Measurements from ENCODE around the gene DMBX1.

DMBX1 gene

DNA sequence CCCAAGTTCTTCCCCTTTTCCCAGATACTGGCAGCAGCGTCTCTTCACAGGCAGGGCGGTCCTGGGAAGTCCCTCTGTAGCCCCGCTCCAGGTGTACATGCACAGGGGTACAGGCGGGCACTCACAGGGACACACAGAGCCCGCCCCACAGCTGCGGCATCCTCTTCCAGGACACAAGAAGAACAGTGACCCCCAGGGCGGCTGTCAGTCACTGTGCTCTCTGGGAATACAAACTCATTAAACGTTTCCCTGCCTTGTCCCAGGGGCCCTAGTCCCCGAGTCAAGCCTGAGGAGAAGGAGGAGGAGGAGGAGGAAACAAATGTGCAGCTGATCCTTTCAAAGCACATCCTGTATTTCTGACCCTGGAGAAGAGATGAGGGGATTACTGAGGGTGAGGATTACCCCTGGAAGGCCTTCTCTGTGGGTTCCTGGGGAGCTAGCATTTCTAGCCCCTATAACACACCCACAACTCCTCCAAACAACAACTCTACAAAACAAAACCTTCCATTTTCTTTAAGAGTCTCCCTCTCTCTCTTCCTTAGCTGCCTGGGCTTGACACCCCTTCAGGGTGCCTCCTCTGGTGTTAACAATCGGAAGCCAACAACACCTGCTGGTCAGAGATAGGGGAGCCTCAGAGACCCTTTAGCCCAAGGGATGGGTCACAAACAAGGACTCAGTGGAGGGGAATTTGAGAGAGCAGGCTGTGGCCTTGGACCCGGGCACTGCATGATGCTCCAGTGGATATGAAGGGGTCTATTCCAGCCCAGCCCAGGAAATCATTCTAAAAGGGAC lies 28.4 kb upstream of the DMBX1 start:
- FAIRE-seq: no peak

DNA sequence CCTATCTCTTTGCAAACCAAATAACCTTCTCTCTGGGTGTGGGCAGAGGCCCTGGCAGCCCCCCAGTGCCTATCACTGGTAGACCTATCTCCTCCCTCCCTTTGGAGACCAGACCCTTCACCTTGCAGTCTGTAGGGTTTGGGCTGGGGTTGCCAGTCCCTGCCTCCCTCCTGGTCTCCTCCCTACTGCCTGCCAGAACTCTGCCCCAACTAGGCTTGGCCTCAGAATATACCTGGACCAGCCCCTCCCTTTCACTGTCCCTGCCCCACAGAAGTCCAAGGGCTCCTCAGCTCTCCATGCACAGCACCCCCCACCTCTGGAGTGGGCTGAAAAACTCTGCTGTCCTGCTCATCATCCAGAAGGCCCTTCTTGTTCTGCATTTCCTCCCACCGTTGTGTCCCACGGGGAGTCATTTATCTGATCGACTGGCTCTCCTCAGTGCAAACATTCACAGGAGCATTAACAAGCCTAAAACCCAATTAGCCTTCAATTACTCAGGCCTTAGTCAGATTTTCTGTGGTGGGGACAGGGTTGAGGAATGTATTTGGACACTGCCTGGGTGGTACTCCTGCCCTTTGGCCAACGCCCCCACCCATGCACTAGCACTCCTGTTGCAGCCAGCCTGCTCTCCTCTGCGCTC lies 27.7 kb upstream of the DMBX1 start:
- no peak for FAIRE-seq

DNA sequence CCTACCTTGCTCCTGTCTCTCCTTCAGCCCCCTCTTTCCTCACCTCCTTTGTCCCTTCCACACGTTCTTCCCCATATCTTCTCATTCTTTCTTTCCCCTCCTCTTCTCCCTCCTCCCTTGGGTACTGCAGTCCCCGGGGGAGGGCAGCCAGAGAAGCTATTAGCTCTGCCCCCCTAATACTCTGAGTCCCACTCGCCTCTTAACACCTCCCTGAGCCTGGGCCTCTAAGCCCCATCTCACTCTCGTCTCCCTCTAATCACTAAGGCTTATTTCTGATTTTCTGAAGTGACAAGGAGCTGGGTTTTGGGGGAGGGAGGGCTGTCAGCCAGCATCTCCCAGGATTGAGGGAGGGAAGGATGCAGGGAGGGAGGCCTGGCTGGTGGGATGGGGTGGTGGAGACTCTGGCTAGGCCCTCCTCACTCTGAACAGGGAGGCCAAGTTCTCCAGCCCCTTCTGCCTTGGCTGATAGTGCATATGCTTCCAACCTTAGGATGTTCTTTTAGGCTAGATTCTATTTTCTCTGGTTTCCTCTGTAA lies 25.6 kb upstream of the DMBX1 start:
- FAIRE-seq: no peak

DNA sequence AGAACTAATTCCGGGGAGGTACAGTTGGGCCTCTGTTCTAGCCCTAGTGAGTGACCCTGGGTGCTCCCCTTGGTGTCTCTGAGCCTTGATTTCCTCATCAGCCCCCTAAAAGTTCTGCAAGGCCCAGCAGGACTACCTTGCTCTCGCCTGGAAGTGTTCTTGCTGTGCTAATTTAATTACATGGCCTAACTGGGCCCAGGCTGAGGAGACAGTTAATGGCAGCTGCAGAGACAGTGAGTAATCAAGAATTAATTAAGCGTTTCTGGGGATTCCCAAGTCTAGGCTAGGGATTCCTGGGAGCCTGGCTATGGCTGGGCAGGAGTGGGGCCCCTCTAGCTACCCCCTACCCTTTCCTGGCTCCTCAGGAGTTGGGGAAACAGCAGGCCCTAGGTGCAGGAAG lies 24.7 kb upstream of the DMBX1 start:
- no peak for FAIRE-seq

DNA sequence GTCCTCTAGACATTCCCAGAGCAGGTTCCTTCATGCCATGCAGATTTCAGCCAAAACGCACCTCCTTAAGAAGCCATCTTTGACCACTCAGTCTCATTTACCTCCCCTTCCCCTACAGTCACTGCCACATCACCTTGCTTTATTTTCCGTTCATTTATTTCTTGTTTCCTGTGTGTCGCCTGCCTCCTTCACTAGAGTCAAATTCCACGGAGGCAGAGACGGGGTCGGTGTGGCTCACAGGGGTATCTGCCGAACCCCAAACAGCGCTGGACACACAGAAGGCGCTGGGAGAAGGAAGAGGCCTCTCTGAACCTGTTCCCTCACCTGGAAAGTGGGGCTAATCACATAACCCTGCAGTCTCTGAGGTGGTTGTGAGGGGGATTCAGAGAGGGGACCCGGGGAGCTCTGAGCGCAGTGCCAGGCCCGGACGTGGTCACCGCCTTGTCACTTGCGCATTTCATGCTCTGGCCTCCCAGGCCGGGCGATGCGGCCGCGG lies 23.6 kb upstream of the DMBX1 start:
- FAIRE-seq: no peak

DNA sequence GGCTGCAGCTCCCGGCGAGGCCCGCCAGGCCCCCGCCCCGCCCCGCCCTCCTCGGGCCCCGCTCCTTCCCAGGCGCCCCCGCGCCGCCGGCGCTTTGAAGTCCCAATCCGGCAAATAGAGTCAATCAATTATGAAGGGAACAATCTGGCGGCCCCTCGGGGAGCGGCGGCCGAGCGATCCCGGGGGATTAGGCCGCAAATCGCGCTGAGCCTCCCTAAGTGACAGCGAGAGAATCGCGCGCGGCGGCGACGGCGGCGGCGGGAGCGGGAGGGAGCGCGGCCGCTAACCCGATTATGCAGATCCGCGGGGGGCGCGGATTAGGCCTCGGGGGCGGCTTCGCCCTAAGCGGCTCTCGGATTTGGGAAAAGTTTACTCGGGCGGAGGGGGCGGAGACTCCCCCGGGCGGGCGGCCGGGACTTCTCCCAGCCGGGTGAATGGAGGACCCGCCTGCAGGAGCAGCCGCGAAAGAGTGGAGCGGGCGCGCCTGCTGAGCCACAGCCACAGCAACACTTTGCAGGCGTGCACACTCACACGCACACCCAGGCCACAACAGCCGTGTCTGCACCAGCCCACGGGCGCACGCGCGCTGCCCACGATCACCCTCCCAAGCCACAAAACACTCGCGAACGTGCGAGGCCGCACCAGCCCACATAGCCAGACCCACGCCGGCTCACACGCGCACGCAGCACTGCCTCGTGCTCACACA lies 23.0 kb upstream of the DMBX1 start:
- no peak for FAIRE-seq

DNA sequence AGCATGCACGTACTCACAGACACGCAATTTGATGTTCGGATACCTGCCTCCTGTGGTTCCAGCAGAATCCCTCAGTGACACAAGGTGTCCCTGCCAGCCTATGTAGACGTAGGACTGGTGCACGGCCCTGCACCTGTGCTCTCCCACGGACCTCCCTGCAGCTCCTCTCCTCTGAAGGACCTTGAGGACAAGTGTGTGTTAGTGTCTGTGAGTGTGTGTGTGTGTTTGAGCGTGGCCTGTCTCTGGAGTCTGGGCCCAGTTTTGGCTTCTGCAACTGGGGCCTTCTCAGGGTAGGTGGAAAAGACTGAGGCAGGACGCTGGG lies 22.5 kb upstream of the DMBX1 start:
- no peak for FAIRE-seq

DNA sequence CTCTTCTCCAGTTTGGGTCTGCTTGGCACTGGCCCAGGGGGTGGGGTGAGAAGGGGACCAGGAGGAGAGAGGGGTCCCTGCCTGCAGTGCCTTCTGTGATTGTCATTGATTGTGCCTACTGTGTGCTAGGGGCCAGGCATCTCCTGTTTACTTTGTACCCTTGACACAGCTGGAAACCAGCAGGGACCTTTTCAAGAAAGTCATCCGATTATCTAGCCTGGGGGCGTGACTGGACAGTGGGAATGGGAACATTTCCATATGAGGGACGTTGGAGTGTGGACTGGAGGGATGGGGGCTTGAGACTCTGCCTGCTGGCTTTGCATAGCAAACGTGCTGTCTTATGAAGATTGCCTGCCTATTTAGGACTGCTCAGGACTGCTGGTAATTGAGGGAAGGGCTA lies 19.8 kb upstream of the DMBX1 start:
- FAIRE-seq: no peak

DNA sequence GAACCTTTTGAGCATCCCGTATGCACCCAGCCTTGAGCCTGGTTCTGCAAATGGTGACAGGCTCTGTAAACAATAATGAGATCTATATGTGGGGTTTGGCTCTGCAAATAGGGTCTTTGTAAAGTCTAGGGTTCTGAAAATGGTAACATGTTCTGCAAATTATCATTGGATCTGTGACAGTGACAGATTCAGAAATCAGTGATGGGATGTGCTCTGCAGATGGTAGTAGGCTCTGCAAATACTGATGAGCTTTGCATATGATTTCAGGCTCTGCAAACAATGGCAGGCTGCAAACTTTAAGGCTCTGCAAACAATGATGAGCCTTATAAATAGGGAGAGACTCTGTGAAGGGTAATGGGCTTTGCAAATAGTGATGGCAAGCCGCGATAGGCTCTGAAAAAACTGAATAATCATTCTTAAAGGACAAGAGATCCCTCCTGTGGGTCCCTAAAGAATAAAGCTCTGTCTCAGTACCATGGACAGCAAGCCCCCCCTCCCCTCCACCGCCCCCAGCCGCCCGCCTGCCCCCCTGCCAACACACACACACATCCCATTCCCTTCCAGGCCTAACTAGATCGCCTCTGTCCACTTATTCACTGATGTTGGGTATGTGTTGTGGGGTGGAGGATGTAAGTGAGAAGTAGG lies 17.7 kb upstream of the DMBX1 start:
- no peak for FAIRE-seq

DNA sequence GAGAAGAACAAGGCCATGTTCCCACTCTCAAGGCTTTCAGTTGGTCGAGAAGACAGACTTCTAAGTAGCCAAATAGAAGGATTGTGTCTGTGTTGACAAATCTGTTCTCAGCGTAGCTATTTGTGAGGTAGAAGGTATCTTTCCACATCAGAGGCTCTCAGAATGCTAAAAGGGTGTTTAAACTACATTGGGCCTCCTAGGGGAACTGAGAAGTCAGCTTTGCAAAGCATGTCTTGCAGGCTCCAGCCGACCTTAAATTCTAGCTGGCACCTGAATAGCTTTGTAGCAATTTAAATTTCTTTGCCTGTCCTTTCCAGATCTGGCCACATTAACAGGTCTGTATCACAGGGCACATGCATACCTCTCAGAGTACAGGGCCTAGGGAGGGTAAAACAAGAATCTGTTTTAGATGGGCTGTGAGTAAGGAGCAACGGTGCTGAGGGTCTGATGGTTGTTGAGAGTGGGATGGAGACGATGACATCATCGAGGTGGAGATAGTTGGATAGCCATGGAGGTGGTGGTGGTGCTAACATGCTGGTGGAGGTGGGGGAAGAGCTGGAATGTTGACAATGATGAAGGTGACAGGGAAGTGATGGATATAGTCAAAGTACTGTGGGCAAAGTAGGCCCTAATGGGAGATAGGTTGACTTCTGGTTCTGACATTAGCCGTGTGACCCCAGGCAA lies 17.0 kb upstream of the DMBX1 start:
- no peak for FAIRE-seq

DNA sequence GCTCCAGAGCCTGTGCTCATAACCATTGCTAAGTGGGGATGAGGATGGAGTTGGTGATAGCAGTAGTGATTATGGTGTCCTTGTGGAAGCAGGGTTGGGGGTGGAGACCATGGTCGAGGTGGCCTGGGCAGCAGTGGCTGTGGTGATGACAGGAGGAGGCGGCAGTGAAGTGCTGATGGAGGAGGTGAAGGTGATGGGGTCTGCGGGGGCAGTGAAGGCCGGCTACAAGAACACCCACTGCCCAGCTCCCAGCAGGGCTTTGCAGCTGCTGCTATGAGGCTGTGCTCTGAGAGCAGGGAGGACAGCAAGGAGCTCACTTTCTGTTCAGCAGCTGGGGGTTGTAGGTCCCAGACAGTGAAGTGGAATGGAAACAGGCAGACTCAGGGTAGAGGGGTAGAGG lies 15.6 kb upstream of the DMBX1 start:
- no peak for FAIRE-seq

DNA sequence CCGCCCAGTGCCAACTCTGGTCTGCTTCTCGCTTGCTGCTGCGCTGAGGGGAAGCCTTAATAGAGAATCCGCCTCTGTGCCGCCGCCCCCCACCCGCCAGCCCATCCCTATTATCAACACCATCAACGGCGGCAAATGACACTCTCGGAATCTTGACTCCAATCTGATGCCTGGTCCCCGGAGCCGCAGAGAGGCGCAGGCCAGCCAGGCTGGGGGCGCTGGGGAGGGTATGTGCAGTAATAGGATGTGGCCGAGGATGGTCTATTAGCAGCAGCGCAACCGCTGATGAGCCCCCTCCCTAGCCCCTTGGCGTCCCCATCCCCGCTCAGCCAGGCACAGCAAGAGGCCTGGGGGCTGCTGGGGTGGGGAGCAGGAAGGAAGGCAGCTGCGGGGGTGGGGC lies 15.1 kb upstream of the DMBX1 start:
- no peak for FAIRE-seq

DNA sequence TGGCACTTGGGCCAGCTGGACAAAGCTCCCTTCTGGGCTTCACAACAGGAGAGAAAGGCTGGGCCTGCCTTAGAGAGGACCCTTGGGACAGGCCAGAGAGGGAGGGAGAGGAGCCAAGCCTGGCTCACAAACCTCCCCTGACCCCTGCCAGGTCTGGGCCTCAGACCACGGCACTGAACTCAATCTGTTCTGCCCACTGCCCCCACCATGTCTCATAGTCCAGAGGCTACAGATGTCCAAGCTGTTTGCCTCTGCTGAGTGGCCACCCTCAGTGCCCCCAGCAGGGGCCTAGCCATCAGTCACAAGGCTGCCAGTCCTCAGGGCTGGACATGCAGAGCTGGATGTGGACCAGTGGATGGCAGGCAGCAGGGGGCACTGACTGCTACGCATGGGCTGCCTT lies 13.0 kb upstream of the DMBX1 start:
- FAIRE-seq: no peak

DNA sequence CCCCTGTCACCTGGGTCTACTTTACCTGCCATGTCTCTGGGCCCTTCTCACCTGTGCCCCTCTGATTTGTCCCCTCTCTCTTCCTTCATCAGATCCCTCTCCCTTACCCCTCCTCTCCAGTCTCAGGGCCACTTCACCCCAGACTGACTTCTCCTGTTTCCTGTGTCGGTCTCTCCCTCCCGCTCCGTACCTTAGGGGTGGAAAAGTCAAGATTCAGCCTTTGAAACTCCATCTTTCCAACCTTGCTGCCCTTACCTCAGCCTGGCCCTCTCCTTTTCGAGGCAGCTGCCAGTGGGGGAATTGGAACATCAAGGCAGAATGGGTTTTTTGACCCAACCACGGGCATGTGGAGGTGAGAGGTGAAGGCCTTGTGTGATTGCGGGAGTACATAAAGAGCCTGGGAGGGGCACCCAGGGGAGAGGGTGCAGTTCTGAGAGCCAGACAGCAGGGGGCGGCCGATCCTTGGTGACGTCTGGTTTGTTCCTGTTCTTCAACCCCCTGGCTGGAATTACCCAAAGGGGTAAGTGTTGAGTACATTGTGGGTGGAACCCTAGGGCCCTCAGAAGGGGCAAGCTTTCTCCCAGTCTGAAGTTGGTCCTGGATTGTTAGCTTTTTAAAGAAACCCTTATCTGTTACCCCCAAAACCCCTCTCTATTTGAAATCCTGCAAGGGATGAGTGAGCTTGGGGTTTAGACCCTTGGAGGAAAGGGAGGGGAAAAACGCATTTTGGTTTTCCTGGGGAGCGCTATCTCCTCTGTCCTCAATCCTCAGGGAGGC lies 12.3 kb upstream of the DMBX1 start:
- no peak for FAIRE-seq

DNA sequence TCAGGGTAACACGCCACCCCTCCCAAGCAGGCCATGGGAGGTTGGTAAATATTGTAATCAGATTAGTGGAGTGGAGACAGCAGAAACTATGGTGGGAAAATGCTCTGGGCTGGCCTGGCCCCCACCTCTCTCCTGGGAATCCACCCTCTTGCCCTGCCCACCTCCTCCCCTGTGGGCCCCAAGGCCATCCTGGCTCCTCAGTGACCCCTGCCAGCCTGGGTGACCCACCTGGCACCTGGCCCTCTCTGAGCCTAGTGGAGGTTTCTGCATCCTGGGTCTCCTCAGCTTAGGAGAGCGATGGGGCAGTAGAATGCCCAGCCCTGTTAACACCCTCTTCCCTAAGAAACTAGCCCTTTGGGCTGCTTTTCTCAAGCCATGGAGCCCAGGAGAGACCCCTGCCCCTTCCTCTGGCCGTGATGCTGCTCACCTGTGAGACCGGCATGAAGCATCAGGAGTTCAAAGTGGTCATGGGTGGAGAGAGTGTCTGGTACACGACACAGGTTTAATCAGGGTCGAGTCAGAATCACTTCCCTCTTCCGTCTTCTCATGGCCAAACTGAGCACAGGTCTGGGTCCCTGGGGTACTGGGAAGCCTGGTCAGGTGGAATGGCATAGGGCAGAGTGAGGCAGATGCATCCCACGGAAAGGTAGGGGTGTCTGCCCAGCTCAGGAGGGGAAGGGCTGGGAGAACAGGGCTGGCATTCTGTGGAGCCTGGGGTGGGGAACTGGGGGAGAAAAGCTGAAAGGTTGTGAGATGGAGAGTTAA lies 10.7 kb upstream of the DMBX1 start:
- no peak for FAIRE-seq

DNA sequence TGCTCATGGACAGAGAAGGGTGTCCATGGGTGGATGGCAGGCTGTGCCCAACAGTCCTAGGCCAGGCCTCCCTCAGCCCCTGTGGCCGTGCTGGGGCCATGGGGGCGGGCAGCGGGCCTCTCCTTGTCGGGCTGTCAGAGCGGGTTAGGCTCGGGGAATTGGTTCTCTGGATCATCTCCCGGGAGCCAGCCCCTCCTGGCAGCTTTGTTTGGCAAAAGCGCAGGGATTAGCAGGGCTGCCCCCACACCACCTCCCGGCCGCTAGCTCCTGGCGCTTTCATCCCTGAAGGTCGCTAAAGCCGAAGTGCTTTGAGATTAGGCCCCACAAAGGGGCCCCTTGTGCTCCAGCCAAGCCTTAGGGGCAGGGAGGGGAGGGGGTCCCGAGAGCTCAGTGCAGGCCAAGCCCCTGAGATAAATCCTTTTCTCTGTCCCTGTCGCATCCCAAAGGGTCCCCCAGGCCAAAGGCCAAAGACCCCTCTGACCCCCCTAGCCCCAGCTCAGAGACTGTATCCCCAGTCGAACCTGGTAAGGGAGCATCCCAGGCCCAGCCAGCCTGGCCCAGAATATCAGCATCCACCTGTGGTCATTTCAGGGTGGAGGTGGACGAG lies 9.8 kb upstream of the DMBX1 start:
- no peak for FAIRE-seq

DNA sequence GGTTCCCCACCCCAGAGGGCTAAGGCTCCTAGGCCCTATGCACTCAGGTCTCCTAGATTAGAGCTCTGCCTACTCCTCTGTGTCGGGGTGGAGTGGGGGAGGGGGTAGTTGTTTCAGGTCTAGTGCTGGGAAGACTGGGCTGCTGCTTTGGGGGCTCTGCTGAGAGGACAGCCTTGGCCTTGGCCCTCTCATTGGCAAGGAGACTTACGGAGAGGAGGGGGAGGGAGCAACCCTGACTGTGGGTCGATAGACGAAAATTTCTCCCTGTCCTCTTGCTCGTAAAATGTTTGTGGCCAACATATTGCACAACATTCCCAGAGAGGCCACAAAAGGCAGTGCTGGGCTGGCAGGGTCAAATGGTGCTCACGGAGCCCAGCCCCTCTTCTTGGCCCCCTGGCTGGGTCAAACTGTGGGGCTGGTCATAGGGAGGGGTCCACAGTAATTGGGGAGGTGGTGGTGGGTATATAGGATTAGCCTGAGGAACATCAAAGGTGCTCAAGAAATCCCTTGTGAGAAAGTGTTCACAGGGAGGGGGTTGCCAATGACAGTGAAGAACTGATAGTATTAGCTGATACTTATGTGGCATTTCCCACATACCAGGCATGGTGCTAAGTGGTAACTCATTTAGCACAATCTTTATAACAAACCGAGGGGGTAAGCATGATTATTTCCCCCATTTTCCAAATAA lies 8.5 kb upstream of the DMBX1 start:
- no peak for FAIRE-seq

DNA sequence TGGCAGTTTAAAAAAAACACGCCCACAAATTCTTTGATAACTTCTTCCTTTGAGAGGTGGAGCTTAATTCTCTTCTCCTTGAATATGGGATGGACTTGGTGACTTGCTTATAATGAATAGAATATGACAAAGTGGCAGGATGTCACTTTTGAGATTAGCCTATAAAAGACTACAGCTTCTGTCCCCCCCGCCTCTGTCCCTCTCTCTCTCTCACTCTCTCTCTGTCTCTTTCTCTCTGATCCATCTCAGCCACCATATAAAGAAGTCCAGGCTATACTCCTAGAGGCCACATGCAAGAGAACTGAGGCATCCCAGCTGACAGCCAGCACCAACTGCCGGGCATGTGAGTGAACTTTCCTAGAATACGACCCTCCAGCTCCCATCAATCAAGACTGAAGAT lies 7.7 kb upstream of the DMBX1 start:
- no peak for FAIRE-seq

DNA sequence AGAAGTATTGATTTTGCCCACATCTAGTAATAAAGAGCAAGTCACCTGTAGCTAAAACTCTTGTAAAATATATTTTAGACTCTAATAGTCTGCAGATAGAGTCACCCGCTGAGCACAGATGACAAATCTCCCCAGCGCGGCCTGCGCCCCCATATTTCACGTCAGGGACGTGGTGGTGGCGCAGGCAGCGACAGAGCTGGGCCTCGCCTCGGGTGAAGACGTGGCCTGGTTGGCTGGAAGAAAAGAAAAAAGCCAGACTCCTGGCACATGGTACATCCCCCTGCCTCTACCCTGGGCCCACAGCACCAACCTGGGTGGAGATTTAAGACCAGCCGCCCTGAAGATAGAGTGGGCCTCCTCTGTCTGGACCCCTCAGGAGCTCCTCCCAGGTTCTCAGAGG lies 6.0 kb upstream of the DMBX1 start:
- no peak for FAIRE-seq

All from A204.1 (cell line).